ENCODE measurements around the gene NTRK2. TPM values are rescaled to one million over a fixed set of nuclear protein-coding genes. Genes with fewer than 3 reads are reported as not detected.

NTRK2 gene
- total RNA-seq, 1 donor from 2014 or later = 4.6 TPM

DNA sequence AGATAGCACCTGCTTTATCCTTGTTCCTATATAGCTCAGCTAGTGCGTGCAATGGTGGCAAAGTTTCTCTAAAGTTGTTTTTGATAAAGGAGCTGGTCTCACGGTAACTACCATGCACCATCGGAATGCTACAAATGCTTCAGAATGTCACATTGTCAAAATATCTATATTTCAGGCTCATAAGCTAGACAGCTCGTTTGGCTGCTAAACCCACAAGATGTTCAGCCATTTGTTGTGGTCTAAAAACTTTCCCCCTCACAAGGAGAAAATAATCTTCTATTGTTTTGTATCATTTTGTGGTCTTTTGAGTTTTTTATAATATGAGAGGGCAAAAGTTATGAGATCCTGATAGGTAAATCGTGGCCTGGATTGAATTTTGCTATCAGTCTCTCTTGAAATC lies 137.9 kb downstream of the NTRK2 start:
- peaks cover 8% of the 10 kb centered on the region for H3K27me3 Mint-ChIP-seq (ENCODE audit: low read depth, unreplicated experiment)
- TF ChIP-seq EZH2 (IDR thresholded peaks at IDR 0.05; ENCODE audit: insufficient read depth, low read length) = no peak
- TF ChIP-seq, protein P1, sequence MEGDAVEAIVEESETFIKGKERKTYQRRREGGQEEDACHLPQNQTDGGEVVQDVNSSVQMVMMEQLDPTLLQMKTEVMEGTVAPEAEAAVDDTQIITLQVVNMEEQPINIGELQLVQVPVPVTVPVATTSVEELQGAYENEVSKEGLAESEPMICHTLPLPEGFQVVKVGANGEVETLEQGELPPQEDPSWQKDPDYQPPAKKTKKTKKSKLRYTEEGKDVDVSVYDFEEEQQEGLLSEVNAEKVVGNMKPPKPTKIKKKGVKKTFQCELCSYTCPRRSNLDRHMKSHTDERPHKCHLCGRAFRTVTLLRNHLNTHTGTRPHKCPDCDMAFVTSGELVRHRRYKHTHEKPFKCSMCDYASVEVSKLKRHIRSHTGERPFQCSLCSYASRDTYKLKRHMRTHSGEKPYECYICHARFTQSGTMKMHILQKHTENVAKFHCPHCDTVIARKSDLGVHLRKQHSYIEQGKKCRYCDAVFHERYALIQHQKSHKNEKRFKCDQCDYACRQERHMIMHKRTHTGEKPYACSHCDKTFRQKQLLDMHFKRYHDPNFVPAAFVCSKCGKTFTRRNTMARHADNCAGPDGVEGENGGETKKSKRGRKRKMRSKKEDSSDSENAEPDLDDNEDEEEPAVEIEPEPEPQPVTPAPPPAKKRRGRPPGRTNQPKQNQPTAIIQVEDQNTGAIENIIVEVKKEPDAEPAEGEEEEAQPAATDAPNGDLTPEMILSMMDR (IDR thresholded peaks at IDR 0.05; ENCODE audit: insufficient read depth, low read depth, low read length) = no peak
- H3K9me3 ChIP-seq (ENCODE audit: insufficient read depth, low read depth, low read length) = no peaks in the 10 kb centered on the region
- no peak overlapping the region for H3K4me3 ChIP-seq (ENCODE audit: insufficient read depth, low read depth, low read length)
- no peak overlapping the region for H3K27ac Mint-ChIP-seq (ENCODE audit: unreplicated experiment)
- no peak overlapping the region for H3K9ac ChIP-seq (ENCODE audit: low read length)
- no peak overlapping the region for H3K4me3 Mint-ChIP-seq (ENCODE audit: unreplicated experiment)
- no peaks in the 10 kb centered on the region for H3K79me2 ChIP-seq (ENCODE audit: insufficient read depth, low read length)
- H4K20me1 ChIP-seq (ENCODE audit: insufficient read depth, low read length) = no peaks in the 10 kb centered on the region
- peaks cover 4% of the 10 kb centered on the region for H3K4me1 Mint-ChIP-seq (ENCODE audit: low read depth, unreplicated experiment)
- no peaks in the 10 kb centered on the region for H3K9me3 Mint-ChIP-seq (ENCODE audit: unreplicated experiment)
- H2AFZ ChIP-seq (ENCODE audit: low read depth, low read length) = no peak overlapping the region
- no peak for FAIRE-seq
- H3K27ac ChIP-seq (ENCODE audit: low read depth, low read length) = no peak overlapping the region
- no peaks in the 10 kb centered on the region for H3K36me3 ChIP-seq (ENCODE audit: insufficient read depth, low read length)
- no peak for DNase-seq (ENCODE audit: low read depth)
- H3K27me3 ChIP-seq (ENCODE audit: insufficient read depth, low read length) = no peaks in the 10 kb centered on the region
- no peaks in the 10 kb centered on the region for H3K36me3 Mint-ChIP-seq (ENCODE audit: low read depth, unreplicated experiment)
- no peak overlapping the region for H3K4me2 ChIP-seq (ENCODE audit: low read length)
- no peaks in the 10 kb centered on the region for H3K4me1 ChIP-seq (ENCODE audit: insufficient read depth, low read length)

DNA sequence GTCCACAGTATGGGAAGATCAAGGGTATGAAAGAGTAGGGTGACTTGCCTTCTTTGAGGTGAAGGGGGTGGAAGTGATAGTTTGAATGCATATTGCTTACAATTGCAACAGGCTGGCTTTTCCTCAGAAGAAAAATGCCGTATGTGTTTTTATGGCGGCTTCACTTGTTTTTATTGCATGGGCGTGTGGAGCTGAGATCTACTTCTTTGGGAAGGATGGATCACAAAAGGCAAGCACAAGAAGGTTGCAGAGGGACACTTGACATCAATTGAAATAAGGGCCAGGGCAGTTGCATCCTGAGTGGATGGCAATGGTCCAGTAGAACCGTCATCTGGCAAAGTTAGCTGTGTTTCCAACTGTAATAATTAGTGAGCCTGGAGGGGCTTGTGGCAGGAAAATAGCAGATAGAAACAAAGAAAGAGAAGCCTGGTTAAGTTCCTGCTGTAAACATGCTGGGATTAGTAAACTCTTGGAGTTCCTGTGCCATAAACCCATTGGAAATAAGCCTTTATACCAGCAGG lies 138.4 kb downstream of the NTRK2 start:
- no peaks in the 10 kb centered on the region for H3K4me1 ChIP-seq (ENCODE audit: insufficient read depth, low read length)
- H3K9me3 ChIP-seq (ENCODE audit: insufficient read depth, low read depth, low read length) = no peaks in the 10 kb centered on the region
- no peaks in the 10 kb centered on the region for H3K36me3 ChIP-seq (ENCODE audit: insufficient read depth, low read length)
- no peak overlapping the region for H3K9ac ChIP-seq (ENCODE audit: low read length)
- H4K20me1 ChIP-seq (ENCODE audit: insufficient read depth, low read length) = no peaks in the 10 kb centered on the region
- DNase-seq (ENCODE audit: low read depth) (no peak), FAIRE-seq (no peak)
- H3K79me2 ChIP-seq (ENCODE audit: insufficient read depth, low read length) = no peaks in the 10 kb centered on the region
- no peak overlapping the region for H3K27ac Mint-ChIP-seq (ENCODE audit: unreplicated experiment)
- no peaks in the 10 kb centered on the region for H3K27me3 ChIP-seq (ENCODE audit: insufficient read depth, low read length)
- H3K4me2 ChIP-seq (ENCODE audit: low read length) = no peak overlapping the region
- H3K36me3 Mint-ChIP-seq (ENCODE audit: low read depth, unreplicated experiment) = no peaks in the 10 kb centered on the region
- H3K27me3 Mint-ChIP-seq (ENCODE audit: low read depth, unreplicated experiment) = peaks cover 8% of the 10 kb centered on the region
- no peak overlapping the region for H3K4me3 Mint-ChIP-seq (ENCODE audit: unreplicated experiment)
- TF ChIP-seq, protein P1 (IDR thresholded peaks at IDR 0.05; ENCODE audit: insufficient read depth, low read depth, low read length) = no peak
- no peak for TF ChIP-seq EZH2 (IDR thresholded peaks at IDR 0.05; ENCODE audit: insufficient read depth, low read length)
- H3K4me3 ChIP-seq (ENCODE audit: insufficient read depth, low read depth, low read length) = no peak overlapping the region
- H2AFZ ChIP-seq (ENCODE audit: low read depth, low read length) = no peak overlapping the region
- H3K4me1 Mint-ChIP-seq (ENCODE audit: low read depth, unreplicated experiment) = peaks cover 4% of the 10 kb centered on the region
- H3K27ac ChIP-seq (ENCODE audit: low read depth, low read length) = no peak overlapping the region
- H3K9me3 Mint-ChIP-seq (ENCODE audit: unreplicated experiment) = no peaks in the 10 kb centered on the region

DNA sequence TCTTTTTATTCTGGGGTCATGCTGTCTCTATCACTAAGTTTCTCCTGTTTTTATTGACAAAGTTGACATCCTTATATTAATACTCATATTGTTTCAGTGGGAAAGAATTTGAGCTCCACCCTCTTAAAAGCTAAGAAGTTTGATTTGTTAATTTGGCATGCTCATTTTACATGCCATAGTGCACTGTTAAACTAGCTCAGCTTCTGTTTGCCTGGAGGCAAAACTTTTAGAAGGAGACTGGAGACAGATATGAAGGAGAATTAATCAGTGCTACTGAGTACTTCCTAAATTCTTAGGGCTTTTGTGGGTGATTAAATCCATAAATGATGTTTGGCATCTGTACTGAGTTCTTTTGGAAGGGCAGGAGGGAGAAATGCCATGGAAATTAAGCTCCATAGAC lies 138.9 kb downstream of the NTRK2 start:
- Mint-ChIP-seq H3K36me3 (ENCODE audit: low read depth, unreplicated experiment) (no peaks in the 10 kb centered on the region), H3K4me1 (ENCODE audit: low read depth, unreplicated experiment) (peaks cover 4% of the 10 kb centered on the region), H3K27me3 (ENCODE audit: low read depth, unreplicated experiment) (peaks cover 5% of the 10 kb centered on the region), H3K9me3 (ENCODE audit: unreplicated experiment) (no peaks in the 10 kb centered on the region), H3K27ac (ENCODE audit: unreplicated experiment) (no peak overlapping the region), H3K4me3 (ENCODE audit: unreplicated experiment) (no peak overlapping the region)
- DNase-seq (ENCODE audit: low read depth) (no peak), FAIRE-seq (no peak)
- Histone ChIP-seq H3K4me3 (ENCODE audit: insufficient read depth, low read depth, low read length) (no peak overlapping the region), H3K9ac (ENCODE audit: low read length) (no peak overlapping the region), H3K27ac (ENCODE audit: low read depth, low read length) (no peak overlapping the region), H4K20me1 (ENCODE audit: insufficient read depth, low read length) (no peaks in the 10 kb centered on the region), H3K9me3 (ENCODE audit: insufficient read depth, low read depth, low read length) (no peaks in the 10 kb centered on the region), H3K27me3 (ENCODE audit: insufficient read depth, low read length) (no peaks in the 10 kb centered on the region), H3K4me2 (ENCODE audit: low read length) (no peak overlapping the region), H3K4me1 (ENCODE audit: insufficient read depth, low read length) (no peaks in the 10 kb centered on the region), H3K79me2 (ENCODE audit: insufficient read depth, low read length) (no peaks in the 10 kb centered on the region), H2AFZ (ENCODE audit: low read depth, low read length) (no peak overlapping the region), H3K36me3 (ENCODE audit: insufficient read depth, low read length) (no peaks in the 10 kb centered on the region)
- TF ChIP-seq EZH2 (IDR thresholded peaks at IDR 0.05; ENCODE audit: insufficient read depth, low read length) = no peak
- TF ChIP-seq, protein P1 (IDR thresholded peaks at IDR 0.05; ENCODE audit: insufficient read depth, low read depth, low read length) = no peak
